Kidney epithelial cell (primary cell): ENCODE data around the gene KIF18A. TPM values are rescaled to one million over a fixed set of nuclear protein-coding genes. Genes with fewer than 3 reads are reported as not detected.
"Not testable (repeated sequence)": the region's sequence is repeated elsewhere in the genome, so short reads cannot be mapped to it uniquely, and the experiment has no call there.

Experiments
- DNase-seq: peaks from one replicate; pipeline ENCODE4 v3.0.0-alpha.2; 2010; ENCODE audit warnings: low read depth
- H3K27me3 ChIP-seq: 2 replicates; pipeline ENCODE4 v1.6.0; 2011; ENCODE audit warnings: low read length; ENCODE audit not compliant: control insufficient read depth, insufficient read depth
- H3K36me3 ChIP-seq: 2 replicates; pipeline ENCODE4 v1.5.1; 2011; ENCODE audit warnings: low read length; ENCODE audit not compliant: control insufficient read depth, insufficient read depth
- H3K4me3 ChIP-seq: 2 replicates; pipeline ENCODE4 v1.5.1; 2011; ENCODE audit warnings: low read depth, mild to moderate bottlenecking, control low read depth, low read length
- total RNA-seq: library from RNA; depleted of rRNA; stranded (reverse); fragments of >200 nt; gene quantifications from 2 replicates; pipeline ENCODE4 v1.2.3, GENCODE V29; 2015
- TF ChIP-seq, protein P1 (sequence below): IDR thresholded peaks from 2 replicates; pipeline ENCODE4 v1.5.1; 2011; ENCODE audit warnings: mild to moderate bottlenecking, moderate library complexity, low read length, control low read depth, inconsistent platforms; ENCODE audit not compliant: insufficient read depth, poor library complexity, severe bottlenecking

Gene KIF18A
- total RNA-seq, 1 donor from 2014 or later: 2.1 TPM

GRCh38 chr11:28142724-28143123, 34.8 kb upstream of the KIF18A start:
- TF ChIP-seq, protein P1, sequence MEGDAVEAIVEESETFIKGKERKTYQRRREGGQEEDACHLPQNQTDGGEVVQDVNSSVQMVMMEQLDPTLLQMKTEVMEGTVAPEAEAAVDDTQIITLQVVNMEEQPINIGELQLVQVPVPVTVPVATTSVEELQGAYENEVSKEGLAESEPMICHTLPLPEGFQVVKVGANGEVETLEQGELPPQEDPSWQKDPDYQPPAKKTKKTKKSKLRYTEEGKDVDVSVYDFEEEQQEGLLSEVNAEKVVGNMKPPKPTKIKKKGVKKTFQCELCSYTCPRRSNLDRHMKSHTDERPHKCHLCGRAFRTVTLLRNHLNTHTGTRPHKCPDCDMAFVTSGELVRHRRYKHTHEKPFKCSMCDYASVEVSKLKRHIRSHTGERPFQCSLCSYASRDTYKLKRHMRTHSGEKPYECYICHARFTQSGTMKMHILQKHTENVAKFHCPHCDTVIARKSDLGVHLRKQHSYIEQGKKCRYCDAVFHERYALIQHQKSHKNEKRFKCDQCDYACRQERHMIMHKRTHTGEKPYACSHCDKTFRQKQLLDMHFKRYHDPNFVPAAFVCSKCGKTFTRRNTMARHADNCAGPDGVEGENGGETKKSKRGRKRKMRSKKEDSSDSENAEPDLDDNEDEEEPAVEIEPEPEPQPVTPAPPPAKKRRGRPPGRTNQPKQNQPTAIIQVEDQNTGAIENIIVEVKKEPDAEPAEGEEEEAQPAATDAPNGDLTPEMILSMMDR: no peak
- H3K36me3 ChIP-seq: peaks cover 1% of the 10 kb centered on the region
- no peak for DNase-seq
- H3K27me3 ChIP-seq: no peaks in the 10 kb centered on the region
- no peak overlapping the region for H3K4me3 ChIP-seq

GRCh38 chr11:28140689-28141455, 32.9 kb upstream of the KIF18A start:
- DNase-seq: no peak
- H3K4me3 ChIP-seq: no peak overlapping the region
- H3K27me3 ChIP-seq: no peaks in the 10 kb centered on the region
- TF ChIP-seq, protein P1: no peak
- H3K36me3 ChIP-seq: peaks cover 1% of the 10 kb centered on the region

DNA sequence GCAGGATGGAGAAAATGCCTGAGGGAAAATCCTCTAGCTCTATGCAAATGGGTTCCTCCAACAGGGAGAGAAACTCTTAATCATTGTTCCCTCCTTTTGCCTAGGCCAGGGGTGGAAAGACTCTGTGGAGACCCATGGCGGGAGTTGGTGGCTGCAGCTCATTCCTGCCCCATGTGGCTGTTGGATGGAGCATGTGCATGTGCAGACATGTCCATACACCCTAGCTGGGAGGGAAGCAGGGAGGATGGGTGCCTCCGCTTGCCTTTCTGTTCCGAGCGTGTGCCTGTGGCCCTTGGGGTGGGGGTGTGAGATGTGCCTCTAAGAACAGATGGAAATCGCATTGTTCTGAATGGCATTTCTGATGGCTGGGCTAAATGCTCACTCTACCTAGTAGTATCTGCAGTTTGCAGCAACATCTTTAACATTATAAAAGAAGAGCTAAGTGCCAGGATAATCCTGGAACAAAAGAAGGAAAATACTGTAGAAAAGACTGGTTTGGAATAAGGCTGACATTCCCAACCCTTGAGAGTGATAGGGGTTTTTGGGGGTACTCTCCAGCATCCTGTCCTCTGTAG, 32.0 kb upstream of the KIF18A start:
- H3K27me3 ChIP-seq: no peaks in the 10 kb centered on the region
- H3K4me3 ChIP-seq: no peak overlapping the region
- peaks cover 1% of the 10 kb centered on the region for H3K36me3 ChIP-seq
- no peak for DNase-seq
- TF ChIP-seq, protein P1: no peak

DNA sequence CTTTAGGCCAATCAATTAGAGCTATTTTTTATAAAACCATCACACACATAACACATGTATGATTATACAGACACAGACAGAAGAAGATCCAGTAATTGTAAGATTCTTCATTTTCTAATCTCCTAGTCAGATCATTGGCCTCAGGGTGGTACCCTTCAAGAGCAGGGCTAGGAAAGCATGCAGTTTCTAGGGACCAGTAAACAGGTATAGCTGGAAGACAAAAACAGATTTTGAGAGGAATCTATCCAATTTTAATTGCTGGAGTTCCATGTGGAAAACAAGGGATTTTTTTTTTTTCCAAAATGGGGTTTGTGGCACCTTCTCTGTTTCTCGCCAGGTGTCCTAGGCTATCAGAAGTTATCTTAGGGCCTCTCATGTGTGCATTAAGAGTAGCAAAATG, 29.9 kb upstream of the KIF18A start:
- DNase-seq: no peak
- TF ChIP-seq, protein P1: no peak
- Histone ChIP-seq H3K36me3 (peaks cover 1% of the 10 kb centered on the region), H3K4me3 (no peak overlapping the region), H3K27me3 (no peaks in the 10 kb centered on the region)

DNA sequence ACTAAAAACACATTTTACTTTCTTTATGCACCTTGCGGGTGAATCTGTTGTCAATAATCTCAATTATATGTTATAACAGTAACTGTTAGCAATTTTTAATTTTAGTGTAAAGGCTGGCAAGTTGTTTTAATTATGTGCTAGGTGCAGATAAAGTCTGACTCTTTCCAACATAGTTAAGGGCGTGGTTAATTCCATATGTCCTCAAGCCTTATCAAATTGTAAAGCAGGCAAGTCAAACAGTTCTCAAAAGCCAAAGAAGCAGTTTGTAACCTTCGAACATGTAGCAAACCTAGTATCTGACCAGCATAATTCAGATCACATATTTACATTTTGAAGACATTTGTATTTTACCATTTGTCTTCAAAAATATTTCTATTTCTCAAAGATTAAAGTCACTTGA, 29.4 kb upstream of the KIF18A start:
- Histone ChIP-seq H3K4me3 (no peak overlapping the region), H3K27me3 (no peaks in the 10 kb centered on the region), H3K36me3 (peaks cover 1% of the 10 kb centered on the region)
- TF ChIP-seq, protein P1: no peak
- DNase-seq: no peak

- not testable (repeated sequence) for H3K36me3 ChIP-seq, H3K4me3 ChIP-seq, DNase-seq, H3K27me3 ChIP-seq
Observed at GRCh38 chr11:28136157-28136556, 28.2 kb upstream of the KIF18A start.
